ENCODE results near the gene NRXN3.

NRXN3 gene

DNA sequence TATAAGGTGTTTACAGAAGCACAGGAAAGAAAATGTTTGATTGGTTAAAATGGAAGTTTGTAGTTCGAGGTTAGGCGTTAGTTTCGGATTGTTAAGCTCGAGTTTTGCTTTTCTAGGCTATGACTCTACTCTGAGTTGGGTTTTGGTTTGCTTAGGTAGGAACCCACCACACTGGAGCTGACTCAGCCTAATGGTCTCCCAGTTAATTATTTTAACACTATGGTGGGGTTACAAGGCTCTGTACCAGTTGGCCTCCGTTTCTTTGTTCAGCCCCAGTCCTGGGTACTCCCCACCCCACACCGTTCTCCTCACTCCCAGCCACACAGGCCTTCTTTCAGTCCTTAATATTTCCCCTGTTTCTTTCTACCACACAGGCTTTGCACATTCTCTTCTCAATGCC, 583.9 kb downstream of the NRXN3 start:
- H2AFZ ChIP-seq (ENCODE audit: low read depth, low read length, severe bottlenecking), result no peak overlapping the region
- no peaks in the 10 kb centered on the region for H3K9me3 ChIP-seq (ENCODE audit: insufficient read depth, low read length)
- no peak overlapping the region for H3K4me3 ChIP-seq (ENCODE audit: insufficient read depth, low read length, poor library complexity, severe bottlenecking)
- H3F3A ChIP-seq (ENCODE audit: insufficient read depth), result no peaks in the 10 kb centered on the region
- no peak overlapping the region for H3K27ac ChIP-seq (ENCODE audit: low read depth, low read length)
- no peaks in the 10 kb centered on the region for H4K20me1 ChIP-seq (ENCODE audit: low read depth, low read length)
- no peaks in the 10 kb centered on the region for H3K36me3 ChIP-seq (ENCODE audit: low read length)
- no peaks in the 10 kb centered on the region for H3K9me2 ChIP-seq (replicated peaks; ENCODE audit: insufficient read depth, low read length)
- no peaks in the 10 kb centered on the region for H3K79me2 ChIP-seq (ENCODE audit: insufficient read depth, low read length)
- no peak overlapping the region for H3K9ac ChIP-seq (ENCODE audit: low read length)
- TF ChIP-seq, protein P1, sequence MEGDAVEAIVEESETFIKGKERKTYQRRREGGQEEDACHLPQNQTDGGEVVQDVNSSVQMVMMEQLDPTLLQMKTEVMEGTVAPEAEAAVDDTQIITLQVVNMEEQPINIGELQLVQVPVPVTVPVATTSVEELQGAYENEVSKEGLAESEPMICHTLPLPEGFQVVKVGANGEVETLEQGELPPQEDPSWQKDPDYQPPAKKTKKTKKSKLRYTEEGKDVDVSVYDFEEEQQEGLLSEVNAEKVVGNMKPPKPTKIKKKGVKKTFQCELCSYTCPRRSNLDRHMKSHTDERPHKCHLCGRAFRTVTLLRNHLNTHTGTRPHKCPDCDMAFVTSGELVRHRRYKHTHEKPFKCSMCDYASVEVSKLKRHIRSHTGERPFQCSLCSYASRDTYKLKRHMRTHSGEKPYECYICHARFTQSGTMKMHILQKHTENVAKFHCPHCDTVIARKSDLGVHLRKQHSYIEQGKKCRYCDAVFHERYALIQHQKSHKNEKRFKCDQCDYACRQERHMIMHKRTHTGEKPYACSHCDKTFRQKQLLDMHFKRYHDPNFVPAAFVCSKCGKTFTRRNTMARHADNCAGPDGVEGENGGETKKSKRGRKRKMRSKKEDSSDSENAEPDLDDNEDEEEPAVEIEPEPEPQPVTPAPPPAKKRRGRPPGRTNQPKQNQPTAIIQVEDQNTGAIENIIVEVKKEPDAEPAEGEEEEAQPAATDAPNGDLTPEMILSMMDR (IDR thresholded peaks at IDR 0.05; ENCODE audit: insufficient read depth, low read length, poor library complexity, severe bottlenecking), result no peak
- TF ChIP-seq EZH2phosphoT487 (conservative IDR thresholded peaks at IDR 0.05; ENCODE audit: low read length), result no peak
- no peak overlapping the region for H3K4me2 ChIP-seq (ENCODE audit: low read depth, low read length, poor library complexity, severe bottlenecking)
- H3K27me3 ChIP-seq (ENCODE audit: low read length), result no peaks in the 10 kb centered on the region

DNA sequence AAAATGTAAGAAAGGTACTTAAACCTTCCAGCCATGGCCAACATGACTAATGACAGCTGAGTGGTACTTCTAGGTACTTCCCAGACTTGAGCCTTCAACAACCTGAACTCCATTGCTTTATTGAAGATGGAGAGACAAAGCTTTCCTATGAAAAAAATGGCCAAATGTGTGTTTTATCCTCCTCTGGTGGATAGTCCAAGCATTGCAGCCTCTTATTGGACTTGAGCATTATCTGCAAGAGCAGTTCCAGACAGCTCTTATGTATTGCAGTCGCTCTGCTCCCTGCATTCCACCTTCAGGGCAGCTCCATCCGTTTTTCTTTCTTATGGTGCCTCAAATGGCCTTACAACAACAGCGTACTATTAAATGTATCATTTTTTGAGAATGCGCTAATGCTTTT, 588.2 kb downstream of the NRXN3 start:
- Histone ChIP-seq H4K20me1 (ENCODE audit: low read depth, low read length) (no peaks in the 10 kb centered on the region), H2AFZ (ENCODE audit: low read depth, low read length, severe bottlenecking) (no peak overlapping the region), H3K27me3 (ENCODE audit: low read length) (no peaks in the 10 kb centered on the region), H3K4me2 (ENCODE audit: low read depth, low read length, poor library complexity, severe bottlenecking) (no peak overlapping the region), H3K9ac (ENCODE audit: low read length) (no peak overlapping the region), H3K9me3 (ENCODE audit: insufficient read depth, low read length) (no peaks in the 10 kb centered on the region), H3K27ac (ENCODE audit: low read depth, low read length) (no peak overlapping the region), H3K79me2 (ENCODE audit: insufficient read depth, low read length) (no peaks in the 10 kb centered on the region), H3K36me3 (ENCODE audit: low read length) (no peaks in the 10 kb centered on the region), H3K4me3 (ENCODE audit: insufficient read depth, low read length, poor library complexity, severe bottlenecking) (no peak overlapping the region), H3F3A (ENCODE audit: insufficient read depth) (no peaks in the 10 kb centered on the region), H3K9me2 (replicated peaks; ENCODE audit: insufficient read depth, low read length) (no peaks in the 10 kb centered on the region)
- TF ChIP-seq EZH2phosphoT487 (conservative IDR thresholded peaks at IDR 0.05; ENCODE audit: low read length), result no peak
- TF ChIP-seq, protein P1 (IDR thresholded peaks at IDR 0.05; ENCODE audit: insufficient read depth, low read length, poor library complexity, severe bottlenecking), result peak; percentile 22

DNA sequence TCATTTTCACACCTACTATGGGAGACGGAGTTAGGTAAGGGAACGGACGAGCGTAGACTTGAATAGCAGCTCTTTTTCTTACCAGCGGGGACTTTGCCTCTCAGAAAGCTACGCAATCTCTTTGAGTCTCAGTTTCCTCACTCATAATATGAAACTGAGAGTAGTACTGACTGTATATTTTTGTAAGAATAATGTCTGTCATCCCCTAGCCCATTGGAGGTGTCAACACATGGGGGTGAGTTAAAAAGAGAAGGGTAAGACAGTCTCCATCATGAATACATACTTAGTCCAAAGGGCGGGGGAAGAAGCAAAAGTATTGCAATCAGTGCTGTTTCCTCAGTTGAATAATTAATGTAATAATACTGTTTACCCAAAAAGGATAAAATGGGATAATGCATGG, 592.2 kb downstream of the NRXN3 start:
- Histone ChIP-seq H2AFZ (ENCODE audit: low read depth, low read length, severe bottlenecking) (no peak overlapping the region), H3K9ac (ENCODE audit: low read length) (no peak overlapping the region), H3K27me3 (ENCODE audit: low read length) (no peaks in the 10 kb centered on the region), H3K27ac (ENCODE audit: low read depth, low read length) (no peak overlapping the region), H3K9me3 (ENCODE audit: insufficient read depth, low read length) (no peaks in the 10 kb centered on the region), H3K79me2 (ENCODE audit: insufficient read depth, low read length) (no peaks in the 10 kb centered on the region), H3F3A (ENCODE audit: insufficient read depth) (no peaks in the 10 kb centered on the region), H3K4me3 (ENCODE audit: insufficient read depth, low read length, poor library complexity, severe bottlenecking) (no peak overlapping the region), H3K4me2 (ENCODE audit: low read depth, low read length, poor library complexity, severe bottlenecking) (no peak overlapping the region), H4K20me1 (ENCODE audit: low read depth, low read length) (no peaks in the 10 kb centered on the region), H3K9me2 (replicated peaks; ENCODE audit: insufficient read depth, low read length) (no peaks in the 10 kb centered on the region), H3K36me3 (ENCODE audit: low read length) (no peaks in the 10 kb centered on the region)
- TF ChIP-seq, protein P1 (IDR thresholded peaks at IDR 0.05; ENCODE audit: insufficient read depth, low read length, poor library complexity, severe bottlenecking), result no peak
- no peak for TF ChIP-seq EZH2phosphoT487 (conservative IDR thresholded peaks at IDR 0.05; ENCODE audit: low read length)
